Motor neuron (in vitro differentiated cells): ENCODE measurements around the gene PM20D2. TPM values are rescaled to one million over a fixed set of nuclear protein-coding genes. Genes with fewer than 3 reads are reported as not detected.

Experiments
- ATAC-seq, 8 experiments: fragments of 200-7000 bp; cut with Tn5 transposase; replicated peaks in 6 of 8; 2 replicates each; pipeline ENCODE4 v1.8.0; 2021; ENCODE audit warnings: mild to moderate bottlenecking in 8 of 8, moderate library complexity in 8 of 8
- H3K27ac ChIP-seq, 2 donors: fragments of 250-450 bp; sonication (Bioruptor Pico); 2 replicates each; pipeline ENCODE4 v1.9.0; 2021; ENCODE audit warnings: antibody characterized with exemption in 2 of 2, mild to moderate bottlenecking in 2 of 2, moderate library complexity in 1 of 2
- H3K4me1 ChIP-seq, 2 donors: fragments of 250-450 bp; sonication (Bioruptor Pico); replicated peaks in 1 of 2; 2 replicates each; pipeline ENCODE4 v1.6.1; 2021; ENCODE audit warnings: antibody characterized with exemption in 2 of 2, mild to moderate bottlenecking in 2 of 2, moderate library complexity in 1 of 2
- H3K4me3 ChIP-seq, 5 donors: fragments of 250-450 bp; sonication (Bioruptor Pico); 2 replicates each; pipeline ENCODE4 v1.9.0; 2021; ENCODE audit warnings: antibody characterized with exemption in 5 of 5, mild to moderate bottlenecking in 5 of 5, moderate library complexity in 4 of 5
- WGBS, 10 experiments: fragments of 450-650 bp; shearing (Covaris generic); methylation state at CpG; one replicate each; pipeline ENCODE4 v1.0.0; 2022; 5-methylcytosine and 5-hydroxymethylcytosine counted together
- in situ Hi-C, 9 experiments: fragments of 400-800 bp; cut with MboI; loops; one replicate each; pipeline ENCODE4 v1.15.0; 2021; ENCODE audit warnings: low sequenced_read_pairs in 9 of 9, low pct_unique_long_range_greater_than_20kb in 2 of 9; ENCODE audit not compliant: unreplicated experiment in 9 of 9
- total RNA-seq, 8 experiments: library from RNA; unstranded; fragments of 300-600 nt; gene quantifications; 2 replicates each; pipeline versions ENCODE4 v1.2.3 to v1.2.4, GENCODE V29; 2022

Gene PM20D2
- total RNA-seq, 8 experiments from 2014 or later, result 1.9 to 12.3 (median 6.7) TPM

GRCh38 chr6:89154131-89154530, 8.3 kb downstream of the PM20D2 start:
- Histone ChIP-seq H3K27ac (no peak overlapping the region), H3K4me1 (no peaks in the 10 kb centered on the region), H3K4me3 (no peak overlapping the region)
- in situ Hi-C loops, result no loop called here
- WGBS, 10 experiments, result 61 to 100% (median 93%) methylated on average over 1 of the region's 1 CpG; no CpG with 5 or more reads in 1 of the 10 experiments
- no peak for ATAC-seq

DNA sequence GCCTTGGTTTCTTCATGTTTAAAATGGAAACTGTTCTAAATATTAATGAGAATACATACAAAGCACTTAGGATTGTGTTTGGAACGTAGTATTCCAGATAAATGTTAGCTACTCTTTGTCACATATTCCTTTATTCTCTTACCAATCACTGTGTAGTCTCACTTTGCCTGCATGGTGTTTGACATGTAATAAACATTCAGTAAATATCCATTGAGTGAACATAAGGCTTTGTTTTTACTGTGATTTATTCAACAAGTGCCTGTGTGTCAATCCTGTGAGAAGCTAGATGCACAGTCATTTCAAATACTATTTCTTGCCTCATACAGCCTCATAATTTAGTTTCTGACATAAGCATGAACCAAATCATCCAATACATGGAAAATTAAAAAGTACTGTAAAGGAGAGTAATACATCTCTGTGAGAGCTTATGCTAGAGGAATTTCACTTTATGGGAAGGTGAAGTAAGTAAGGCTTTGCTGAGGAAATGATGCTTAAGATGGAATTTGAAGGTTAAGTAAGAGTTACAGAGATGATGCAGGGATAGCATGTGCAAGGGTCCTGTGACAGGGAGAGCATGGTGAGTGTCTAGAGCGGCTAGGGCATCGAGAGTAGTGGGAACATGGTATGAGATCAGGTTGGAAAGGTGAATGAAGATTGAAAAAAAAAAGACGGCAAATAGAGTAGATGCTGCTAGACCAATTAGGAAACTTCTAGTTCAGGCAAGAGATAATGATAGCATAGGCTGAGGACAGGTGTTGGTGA, 14.7 kb downstream of the PM20D2 start:
- in situ Hi-C loops, result no loop called here

DNA sequence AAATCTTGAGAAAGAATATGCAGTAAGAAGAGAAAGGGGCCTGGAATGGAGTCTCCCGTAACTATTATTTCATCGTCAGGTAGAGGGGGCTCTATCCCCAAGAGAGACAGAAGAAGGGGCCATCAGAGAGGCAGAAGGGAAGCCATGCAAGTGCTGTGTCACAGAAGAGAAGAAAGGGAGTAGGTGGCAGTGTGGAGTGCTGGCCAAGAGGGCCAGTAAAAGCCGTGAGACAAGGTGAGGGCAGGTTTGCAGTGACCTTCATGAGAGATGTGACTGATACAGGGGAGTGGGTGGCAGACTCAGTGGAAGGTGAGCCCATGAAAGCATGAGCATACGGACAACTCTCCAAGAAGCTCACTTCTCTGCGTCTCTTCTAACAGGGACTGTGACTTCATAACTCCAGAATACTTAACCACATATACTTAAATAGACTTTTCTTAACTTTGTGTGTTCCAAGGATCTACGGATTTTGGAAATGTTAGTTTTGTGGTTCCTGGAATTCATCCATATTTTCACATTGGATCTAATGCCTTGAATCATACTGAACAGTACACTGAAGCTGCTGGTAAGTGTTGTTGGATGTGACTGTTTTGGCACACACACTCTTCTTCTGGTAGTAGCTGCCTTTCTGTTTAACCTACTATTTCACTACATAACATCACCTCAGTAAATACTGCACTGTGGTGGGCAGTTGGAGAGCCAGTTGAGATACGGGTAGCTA, 15.6 kb downstream of the PM20D2 start:
- 20 to 100% (median 87%) methylated on average over 1 to 7 of the region's 7 CpGs for WGBS, 10 experiments
- Histone ChIP-seq H3K4me1 (no peaks in the 10 kb centered on the region), H3K27ac (no peak overlapping the region), H3K4me3 (no peak overlapping the region)
- ATAC-seq, result no peak
- in situ Hi-C loops, result no loop called here

More for the DNA sequence above, 14.7 kb downstream of the PM20D2 start:
- no peak overlapping the region for H3K27ac ChIP-seq
- H3K4me1 ChIP-seq, result no peaks in the 10 kb centered on the region
- WGBS, 10 experiments, result 82 to 100% (median 94%) methylated on average over 2 to 4 of the region's 4 CpGs
- no peak for ATAC-seq
- H3K4me3 ChIP-seq, result no peak overlapping the region

GRCh38 chr6:89162047-89162371, 16.2 kb downstream of the PM20D2 start:
- Histone ChIP-seq H3K4me3 (no peak overlapping the region), H3K27ac (no peak overlapping the region), H3K4me1 (no peaks in the 10 kb centered on the region)
- 51 to 97% (median 88%) methylated on average over 3 to 4 of the region's 4 CpGs; no CpG with 5 or more reads in 1 of the 10 experiments for WGBS, 10 experiments
- no peak for ATAC-seq
- in situ Hi-C loops, result no loop called here

- 3 to 100% (median 36%) methylated on average over 1 to 5 of the region's 6 CpGs; no CpG with 5 or more reads in 2 of the 10 experiments for WGBS, 10 experiments
- Histone ChIP-seq H3K4me3 (no peak overlapping the region), H3K4me1 (no peaks in the 10 kb centered on the region), H3K27ac (no peak overlapping the region)
- in situ Hi-C loops, result no loop called here
- no peak for ATAC-seq
Measured at GRCh38 chr6:89172131-89172530, 26.3 kb downstream of the PM20D2 start.

GRCh38 chr6:89173634-89174033, 27.8 kb downstream of the PM20D2 start:
- no peak for ATAC-seq

GRCh38 chr6:89180112-89180511, 34.3 kb downstream of the PM20D2 start:
- in situ Hi-C loops, result no loop called here
- Histone ChIP-seq H3K4me1 (peaks cover 0 to 7% of the 10 kb centered on the region in 2 donors), H3K27ac (no peak overlapping the region), H3K4me3 (no peak overlapping the region)
- no peak for ATAC-seq
- 69 to 100% (median 96%) methylated on average over 1 to 7 of the region's 13 CpGs; no CpG with 5 or more reads in 5 of the 10 experiments for WGBS, 10 experiments

More at GRCh38 chr6:89173634-89174033, 27.8 kb downstream of the PM20D2 start:
- Histone ChIP-seq H3K4me3 (no peak overlapping the region), H3K4me1 (peaks cover 0 to 7% of the 10 kb centered on the region in 2 donors), H3K27ac (no peak overlapping the region)
- in situ Hi-C loops, result no loop called here
- 58 to 100% (median 90%) methylated on average over 2 to 4 of the region's 4 CpGs; no CpG with 5 or more reads in 1 of the 10 experiments for WGBS, 10 experiments

- ATAC-seq, result no peak
- Histone ChIP-seq H3K4me3 (no peak overlapping the region), H3K4me1 (peaks cover 0 to 7% of the 10 kb centered on the region in 2 donors), H3K27ac (no peak overlapping the region)
- in situ Hi-C loops, result no loop called here
- 0 to 100% (median 84%) methylated on average over 1 of the region's 1 CpG; no CpG with 5 or more reads in 4 of the 10 experiments for WGBS, 10 experiments
Measured at GRCh38 chr6:89180971-89181370, 35.1 kb downstream of the PM20D2 start.

- no peak overlapping the region for H3K4me3 ChIP-seq
- no peak for ATAC-seq
- in situ Hi-C loops, result no loop called here
- peaks cover 0 to 3% of the 10 kb centered on the region in 2 donors for H3K4me1 ChIP-seq
- H3K27ac ChIP-seq, result no peak overlapping the region
- 0 to 100% (median 83%) methylated on average over 1 to 2 of the region's 2 CpGs; no CpG with 5 or more reads in 3 of the 10 experiments for WGBS, 10 experiments
Measured at GRCh38 chr6:89183294-89183693, 37.4 kb downstream of the PM20D2 start.

- 0 to 100% (median 60%) methylated on average over 1 to 8 of the region's 9 CpGs; no CpG with 5 or more reads in 2 of the 10 experiments for WGBS, 10 experiments
- Histone ChIP-seq H3K27ac (no peak overlapping the region), H3K4me1 (no peaks in the 10 kb centered on the region), H3K4me3 (no peak overlapping the region)
- ATAC-seq, result peak in 1 of 8 experiments; percentile 19
- in situ Hi-C loops, result no loop called here
Measured at GRCh38 chr6:89184344-89184743, 38.5 kb downstream of the PM20D2 start.

GRCh38 chr6:89186762-89187161, 40.9 kb downstream of the PM20D2 start:
- H3K4me3 ChIP-seq, result no peak overlapping the region
- in situ Hi-C loops, result no loop called here
- peaks cover 0 to 20% of the 10 kb centered on the region in 2 donors for H3K4me1 ChIP-seq
- H3K27ac ChIP-seq, result no peak overlapping the region
- 40 to 100% (median 76%) methylated on average over 1 to 2 of the region's 2 CpGs; no CpG with 5 or more reads in 5 of the 10 experiments for WGBS, 10 experiments
- no peak for ATAC-seq

DNA sequence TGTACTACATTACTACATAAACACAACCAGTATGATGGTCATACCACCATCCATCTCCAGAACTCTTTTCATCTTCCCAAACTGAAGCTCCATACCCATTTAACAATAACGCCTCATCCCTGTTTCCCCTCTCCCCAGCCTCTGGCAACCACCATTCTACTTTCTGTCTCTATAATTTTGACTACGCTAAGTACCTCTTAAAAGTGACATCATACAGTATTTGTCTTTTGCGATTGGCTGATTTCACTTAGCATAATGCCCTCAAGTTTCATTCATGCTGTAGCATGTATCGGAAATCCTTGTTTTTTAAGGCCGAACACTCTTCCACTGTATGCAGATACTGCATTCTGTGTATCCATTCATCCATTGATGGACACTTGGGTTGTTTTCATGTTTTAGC, 41.6 kb downstream of the PM20D2 start:
- H3K27ac ChIP-seq, result no peak overlapping the region
- no peak for ATAC-seq
- peaks cover 0 to 20% of the 10 kb centered on the region in 2 donors for H3K4me1 ChIP-seq
- WGBS, 10 experiments, result 55 to 100% (median 78%) methylated on average over 2 to 5 of the region's 5 CpGs; no CpG with 5 or more reads in 1 of the 10 experiments
- in situ Hi-C loops, result no loop called here
- no peak overlapping the region for H3K4me3 ChIP-seq

DNA sequence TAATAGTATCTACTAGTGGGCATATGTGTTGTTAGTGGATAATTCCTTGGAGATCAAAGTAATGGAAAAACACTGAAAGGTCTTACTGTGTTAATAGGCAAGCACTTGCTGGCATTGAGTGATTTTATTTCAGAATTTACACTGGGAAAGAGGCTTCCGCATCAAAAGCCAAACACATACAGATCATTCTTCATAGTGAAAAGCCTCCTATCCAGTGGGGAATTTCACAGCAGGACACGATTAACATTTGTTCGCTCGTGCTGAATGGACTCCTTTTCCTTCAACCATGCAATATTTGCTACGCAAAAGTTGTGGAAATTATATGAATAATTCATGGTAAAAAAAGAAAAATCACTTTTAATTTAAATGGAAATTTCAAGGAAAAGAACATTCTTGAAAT, 44.9 kb downstream of the PM20D2 start:
- Histone ChIP-seq H3K4me1 (peaks cover 0 to 20% of the 10 kb centered on the region in 2 donors), H3K4me3 (no peak overlapping the region), H3K27ac (no peak overlapping the region)
- ATAC-seq, result peak in 1 of 8 experiments; percentile 27
- in situ Hi-C loops, result no loop called here
- WGBS, 10 experiments, result 10 to 73% (median 40%) methylated on average over 1 to 5 of the region's 5 CpGs
